ENCODE results near the gene NSD2.
A peak's percentile ranks its signal among the peaks of the same experiment; 100 is the strongest.

Gene NSD2

GRCh38 chr4:1870578-1871443 is at the start of gene NSD2:
Gene NSD2 (plus strand): TSS chr4:1871393. CDS start chr4:1900655, 29,262 bp downstream.
- peak; percentile 99 for DNase-seq (ENCODE audit: low spot score)
- no peak for TF ChIP-seq CTCF (IDR thresholded peaks at IDR 0.05; ENCODE audit: extremely low read depth, insufficient read depth, missing control alignments)
- in situ Hi-C loops (cut with MboI; ENCODE audit: low pct_unique_long_range_greater_than_20kb, low sequenced_read_pairs, unreplicated experiment), result no loop called here

- no peak for TF ChIP-seq CTCF (IDR thresholded peaks at IDR 0.05; ENCODE audit: extremely low read depth, insufficient read depth, missing control alignments)
- DNase-seq (ENCODE audit: low spot score), result no peak
- in situ Hi-C loops (cut with MboI; ENCODE audit: low pct_unique_long_range_greater_than_20kb, low sequenced_read_pairs, unreplicated experiment), result no loop called here
Measured at GRCh38 chr4:1821679-1822567, 49.3 kb upstream of the NSD2 start.

GRCh38 chr4:1822568-1823544 is 48.3 kb upstream of the NSD2 start:
- TF ChIP-seq CTCF (IDR thresholded peaks at IDR 0.05; ENCODE audit: extremely low read depth, insufficient read depth, missing control alignments), result no peak
- in situ Hi-C loops (cut with MboI; ENCODE audit: low pct_unique_long_range_greater_than_20kb, low sequenced_read_pairs, unreplicated experiment), result no loop called here
- no peak for DNase-seq (ENCODE audit: low spot score)

- TF ChIP-seq CTCF (IDR thresholded peaks at IDR 0.05; ENCODE audit: extremely low read depth, insufficient read depth, missing control alignments), result no peak
- no peak for DNase-seq (ENCODE audit: low spot score)
- in situ Hi-C loops (cut with MboI; ENCODE audit: low pct_unique_long_range_greater_than_20kb, low sequenced_read_pairs, unreplicated experiment), result no loop called here
Measured at GRCh38 chr4:1823545-1823932, 47.7 kb upstream of the NSD2 start.

GRCh38 chr4:1824746-1825145 is 46.4 kb upstream of the NSD2 start:
- in situ Hi-C loops (cut with MboI; ENCODE audit: low pct_unique_long_range_greater_than_20kb, low sequenced_read_pairs, unreplicated experiment), result no loop called here
- no peak for DNase-seq (ENCODE audit: low spot score)
- no peak for TF ChIP-seq CTCF (IDR thresholded peaks at IDR 0.05; ENCODE audit: extremely low read depth, insufficient read depth, missing control alignments)

- no peak for TF ChIP-seq CTCF (IDR thresholded peaks at IDR 0.05; ENCODE audit: extremely low read depth, insufficient read depth, missing control alignments)
- DNase-seq (ENCODE audit: low spot score), result no peak
- in situ Hi-C loops (cut with MboI; ENCODE audit: low pct_unique_long_range_greater_than_20kb, low sequenced_read_pairs, unreplicated experiment), result no loop called here
Measured at GRCh38 chr4:1825326-1825725, 45.9 kb upstream of the NSD2 start.

Measured in GM13977 (cell line).